C4-2B (cell line): ENCODE data around the gene GABPA.

Experiments
- ZFX ChIP-seq: fragments of 450-650 bp; IDR thresholded peaks from 2 replicates; pipeline ENCODE4 v1.6.1; 2017
- TF ChIP-seq, protein P1 (sequence below): fragments of 450-650 bp; conservative IDR thresholded peaks from 2 replicates; pipeline ENCODE4 v1.5.1; 2017; ENCODE audit warnings: mild to moderate bottlenecking

DNA sequence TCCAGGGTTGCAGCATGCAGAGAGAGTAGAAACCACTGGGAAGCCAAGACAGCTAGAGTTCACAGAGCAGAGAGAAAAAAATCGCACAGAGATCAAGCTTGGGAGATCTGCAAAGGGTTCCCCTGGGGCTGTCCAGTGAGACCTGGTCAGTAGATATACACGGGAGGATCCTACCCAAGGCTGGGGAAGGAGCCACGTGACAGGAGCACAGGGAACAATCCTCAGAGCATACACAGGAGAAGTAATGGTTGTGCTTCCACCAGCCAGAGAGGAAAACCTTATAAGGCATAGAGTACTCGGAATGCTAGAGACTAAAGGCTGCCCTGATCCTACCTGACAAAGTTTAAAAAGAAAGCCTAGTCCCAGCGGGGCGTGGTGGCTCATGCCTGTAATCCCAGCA lies 53.9 kb downstream of the GABPA start:
- TF ChIP-seq, protein P1, sequence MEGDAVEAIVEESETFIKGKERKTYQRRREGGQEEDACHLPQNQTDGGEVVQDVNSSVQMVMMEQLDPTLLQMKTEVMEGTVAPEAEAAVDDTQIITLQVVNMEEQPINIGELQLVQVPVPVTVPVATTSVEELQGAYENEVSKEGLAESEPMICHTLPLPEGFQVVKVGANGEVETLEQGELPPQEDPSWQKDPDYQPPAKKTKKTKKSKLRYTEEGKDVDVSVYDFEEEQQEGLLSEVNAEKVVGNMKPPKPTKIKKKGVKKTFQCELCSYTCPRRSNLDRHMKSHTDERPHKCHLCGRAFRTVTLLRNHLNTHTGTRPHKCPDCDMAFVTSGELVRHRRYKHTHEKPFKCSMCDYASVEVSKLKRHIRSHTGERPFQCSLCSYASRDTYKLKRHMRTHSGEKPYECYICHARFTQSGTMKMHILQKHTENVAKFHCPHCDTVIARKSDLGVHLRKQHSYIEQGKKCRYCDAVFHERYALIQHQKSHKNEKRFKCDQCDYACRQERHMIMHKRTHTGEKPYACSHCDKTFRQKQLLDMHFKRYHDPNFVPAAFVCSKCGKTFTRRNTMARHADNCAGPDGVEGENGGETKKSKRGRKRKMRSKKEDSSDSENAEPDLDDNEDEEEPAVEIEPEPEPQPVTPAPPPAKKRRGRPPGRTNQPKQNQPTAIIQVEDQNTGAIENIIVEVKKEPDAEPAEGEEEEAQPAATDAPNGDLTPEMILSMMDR, result no peak
- TF ChIP-seq ZFX, result no peak
